ENCODE results near the gene CCL25. TPM values are rescaled to one million over a fixed set of nuclear protein-coding genes. Genes with fewer than 3 reads are reported as not detected.

Gene CCL25
- total and polyA plus RNA-seq, 9 of the 15 experiments (the other 6 are each of a cell fraction or from before 2014, with no cell fraction given), result 0.15 TPM; not detected in 8

DNA sequence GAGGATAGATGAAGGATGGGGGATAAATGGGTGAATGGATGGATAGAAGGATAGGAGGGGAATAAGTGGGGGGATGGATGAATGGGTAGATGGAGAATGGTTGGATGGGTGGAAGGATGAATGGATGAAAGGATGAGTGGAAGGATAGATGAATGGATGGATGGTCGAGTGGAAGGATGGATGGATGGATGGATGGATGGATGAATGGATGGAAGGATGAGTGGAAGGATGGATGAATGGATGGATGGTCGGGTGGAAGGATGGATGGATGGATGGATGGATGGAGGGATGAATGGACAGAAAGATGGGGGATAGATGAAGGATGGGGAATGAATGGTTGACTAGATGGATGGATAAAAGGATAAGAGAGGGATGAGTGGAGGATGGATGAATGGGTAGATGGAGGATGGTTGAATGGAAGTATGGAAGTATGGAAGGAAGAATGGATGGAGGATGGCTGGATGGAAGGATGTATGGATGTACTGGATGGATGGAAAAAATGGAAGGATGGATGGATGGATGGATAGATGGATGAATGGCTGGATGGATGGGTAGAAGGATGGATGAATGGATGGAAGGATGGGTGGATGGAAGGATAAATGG is 54.8 kb downstream of the CCL25 start:
- no TSS peak for BruUV-seq (replicated peaks)
- Histone ChIP-seq H3K27ac (ENCODE audit: extremely low read depth, low read depth, low read length) (no peak overlapping the region), H2AFZ (ENCODE audit: low read depth, low read length) (no peak overlapping the region), H3K4me2 (ENCODE audit: insufficient read depth, low read length) (no peak overlapping the region), H3K27me3 (ENCODE audit: control insufficient read depth in 2 of 2, insufficient read depth in 2 of 2, low read length in 2 of 2) (peaks cover 23 to 33% of the 10 kb centered on the region in 2 experiments), H3K9ac (ENCODE audit: insufficient read depth in 1 of 2, low read depth in 2 of 2, low read length in 2 of 2) (no peak overlapping the region), H3K4me3 (no peak overlapping the region), H3K36me3 (ENCODE audit: control insufficient read depth, insufficient read depth, low read length) (no peaks in the 10 kb centered on the region), H3K9me3 (replicated peaks; ENCODE audit: control insufficient read depth, insufficient read depth, low read depth, low read length) (no peaks in the 10 kb centered on the region), H4K20me1 (replicated peaks; ENCODE audit: control insufficient read depth, insufficient read depth, low read length) (0 out of 2 replicates have a peak, but pooled peaks cover 13% of the 10 kb centered on the region), H3K9me1 (ENCODE audit: control insufficient read depth, insufficient read depth, low read length) (peaks cover 4% of the 10 kb centered on the region), H3K4me1 (replicated peaks in 1 of 2; ENCODE audit: control insufficient read depth in 2 of 2, insufficient read depth in 2 of 2, low read length in 2 of 2) (peaks cover 0 to 5% of the 10 kb centered on the region in 2 experiments; a peak in 1 of 5 replicates), H3K79me2 (ENCODE audit: control insufficient read depth, insufficient read depth, low read length) (no peaks in the 10 kb centered on the region)
- no peak for FAIRE-seq
- ChIA-PET CTCF (ENCODE audit: low intra/inter-chr PET ratio) (no interaction called here), POLR2A (no interaction called here)
- no peak for DNase-seq (ENCODE audit: extremely low read depth in 1 of 4, low spot score in 3 of 4)
- no peak for TF ChIP-seq ZNF134 (CRISPR knock-in tag; conservative IDR thresholded peaks at IDR 0.05)
- peak; percentile 39; the same call in 1 of the 2 replicates for TF ChIP-seq EHMT2 (IDR thresholded peaks at IDR 0.05)
- in situ Hi-C loops (cut with MboI), result no loop called here
- intact Hi-C loops (cut with micrococcal nuclease), result no loop called here
- 0% methylated on average over 2 of the region's 2 CpGs for WGBS (ENCODE audit: insufficient coverage, low coverage, missing lambda C conversion rate)
- no peak for ATAC-seq

DNA sequence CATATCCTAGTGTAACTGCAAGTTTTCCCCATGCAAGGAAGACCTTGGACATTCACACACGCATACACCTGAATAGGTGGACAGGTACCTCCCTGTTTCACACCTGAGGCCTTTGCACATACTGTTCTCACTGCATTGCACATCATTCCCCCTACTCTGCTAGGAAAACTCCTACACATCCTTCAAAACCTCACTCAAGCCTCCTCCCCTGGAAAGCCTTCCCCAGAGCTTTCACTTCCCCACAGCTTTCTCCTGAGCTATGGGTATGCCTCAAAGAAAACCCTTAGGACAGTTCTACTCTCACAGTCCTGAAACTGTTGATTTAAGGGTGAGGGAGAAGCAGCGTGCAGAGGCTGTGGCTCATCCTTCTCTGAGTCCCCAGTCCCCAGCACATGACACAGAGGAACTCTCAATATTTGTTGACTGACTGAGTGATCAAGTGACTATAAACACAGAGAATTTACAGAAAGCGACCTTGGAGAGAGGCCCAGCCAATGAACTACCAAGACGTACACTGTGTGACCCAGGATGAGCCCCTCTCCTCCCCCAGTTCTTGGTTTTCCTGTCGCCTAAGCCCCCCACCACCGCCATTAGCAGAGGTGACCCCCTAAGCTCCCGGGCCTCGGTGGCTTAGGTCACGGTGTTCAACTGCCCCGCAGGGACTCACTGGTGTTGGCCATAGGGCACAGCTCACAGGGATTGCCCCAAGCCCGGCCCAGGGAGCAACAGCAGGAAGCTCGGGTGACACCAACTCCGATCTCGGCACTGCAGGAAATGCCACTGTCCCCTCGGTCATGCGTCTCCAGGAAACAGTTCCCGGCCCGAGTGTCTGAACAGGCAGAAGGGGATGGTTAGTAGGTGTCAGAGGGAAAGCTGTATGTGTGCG is 56.2 kb downstream of the CCL25 start:
- H3K4me1 ChIP-seq (replicated peaks in 1 of 2; ENCODE audit: control insufficient read depth in 2 of 2, insufficient read depth in 2 of 2, low read length in 2 of 2), result peaks cover 0 to 5% of the 10 kb centered on the region in 2 experiments; a peak in 1 of 5 replicates
- no peak overlapping the region for H2AFZ ChIP-seq (ENCODE audit: low read depth, low read length)
- peaks cover 33 to 43% of the 10 kb centered on the region in 2 experiments for H3K27me3 ChIP-seq (ENCODE audit: control insufficient read depth in 2 of 2, insufficient read depth in 2 of 2, low read length in 2 of 2)
- no peaks in the 10 kb centered on the region for H3K9me3 ChIP-seq (replicated peaks; ENCODE audit: control insufficient read depth, insufficient read depth, low read depth, low read length)
- no peak overlapping the region for H3K27ac ChIP-seq (ENCODE audit: extremely low read depth, low read depth, low read length)
- CTCF ChIA-PET (ENCODE audit: low intra/inter-chr PET ratio), result no interaction called here
- no peak overlapping the region for H3K9ac ChIP-seq (ENCODE audit: insufficient read depth in 1 of 2, low read depth in 2 of 2, low read length in 2 of 2)
- H4K20me1 ChIP-seq (replicated peaks; ENCODE audit: control insufficient read depth, insufficient read depth, low read length), result 0 out of 2 replicates have a peak, but pooled peaks cover 13% of the 10 kb centered on the region
- no peak overlapping the region for H3K4me2 ChIP-seq (ENCODE audit: insufficient read depth, low read length)
- 3% methylated on average over 19 of the region's 19 CpGs for WGBS (ENCODE audit: insufficient coverage, low coverage, missing lambda C conversion rate)
- peaks cover 4% of the 10 kb centered on the region for H3K9me1 ChIP-seq (ENCODE audit: control insufficient read depth, insufficient read depth, low read length)
- DNase-seq (ENCODE audit: extremely low read depth in 1 of 4, low spot score in 3 of 4) (peak in 2 of 4 experiments; percentile 7), FAIRE-seq (no peak), ATAC-seq (no peak)
- no peaks in the 10 kb centered on the region for H3K36me3 ChIP-seq (ENCODE audit: control insufficient read depth, insufficient read depth, low read length)
- no peak overlapping the region for H3K4me3 ChIP-seq
- in situ Hi-C loops (cut with MboI) (no loop called here), intact Hi-C loops (cut with micrococcal nuclease) (no loop called here)
- POLR2A ChIA-PET, result no interaction called here
- no peaks in the 10 kb centered on the region for H3K79me2 ChIP-seq (ENCODE audit: control insufficient read depth, insufficient read depth, low read length)
- BruUV-seq (replicated peaks), result no TSS peak
- no peak for TF ChIP-seq BACH1 (tag; IDR thresholded peaks at IDR 0.05)
- TF ChIP-seq, protein P1, sequence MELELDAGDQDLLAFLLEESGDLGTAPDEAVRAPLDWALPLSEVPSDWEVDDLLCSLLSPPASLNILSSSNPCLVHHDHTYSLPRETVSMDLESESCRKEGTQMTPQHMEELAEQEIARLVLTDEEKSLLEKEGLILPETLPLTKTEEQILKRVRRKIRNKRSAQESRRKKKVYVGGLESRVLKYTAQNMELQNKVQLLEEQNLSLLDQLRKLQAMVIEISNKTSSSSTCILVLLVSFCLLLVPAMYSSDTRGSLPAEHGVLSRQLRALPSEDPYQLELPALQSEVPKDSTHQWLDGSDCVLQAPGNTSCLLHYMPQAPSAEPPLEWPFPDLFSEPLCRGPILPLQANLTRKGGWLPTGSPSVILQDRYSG (tag; conservative IDR thresholded peaks at IDR 0.05; ENCODE audit: low read depth), result no peak
- TF ChIP-seq, protein P2, sequence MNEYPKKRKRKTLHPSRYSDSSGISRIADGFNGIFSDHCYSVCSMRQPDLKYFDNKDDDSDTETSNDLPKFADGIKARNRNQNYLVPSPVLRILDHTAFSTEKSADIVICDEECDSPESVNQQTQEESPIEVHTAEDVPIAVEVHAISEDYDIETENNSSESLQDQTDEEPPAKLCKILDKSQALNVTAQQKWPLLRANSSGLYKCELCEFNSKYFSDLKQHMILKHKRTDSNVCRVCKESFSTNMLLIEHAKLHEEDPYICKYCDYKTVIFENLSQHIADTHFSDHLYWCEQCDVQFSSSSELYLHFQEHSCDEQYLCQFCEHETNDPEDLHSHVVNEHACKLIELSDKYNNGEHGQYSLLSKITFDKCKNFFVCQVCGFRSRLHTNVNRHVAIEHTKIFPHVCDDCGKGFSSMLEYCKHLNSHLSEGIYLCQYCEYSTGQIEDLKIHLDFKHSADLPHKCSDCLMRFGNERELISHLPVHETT (CRISPR knock-in tag; conservative IDR thresholded peaks at IDR 0.05 in 1 of 2, IDR thresholded peaks at IDR 0.05 in 1 of 2), result no peak
- no peak for TF ChIP-seq ZC3H11A (IDR thresholded peaks at IDR 0.05; ENCODE audit: low read depth, low read length)
- TF ChIP-seq RBBP5 (IDR thresholded peaks at IDR 0.05; ENCODE audit: borderline replicate concordance, insufficient read depth, low read length, poor library complexity, severe bottlenecking), result no peak
